GM12872 (cell line): ENCODE data around the gene RPL22L1.

Experiments used
- TF ChIP-seq, protein P1 (sequence below): IDR thresholded peaks from 3 replicates; pipeline ENCODE4 v1.5.1; 2011; ENCODE audit warnings: low read depth, mild to moderate bottlenecking, low read length, moderate library complexity; ENCODE audit not compliant: insufficient read depth

RPL22L1 gene

GRCh38 chr3:170893895-170894294, 23.9 kb upstream of the RPL22L1 start:
- TF ChIP-seq, protein P1, sequence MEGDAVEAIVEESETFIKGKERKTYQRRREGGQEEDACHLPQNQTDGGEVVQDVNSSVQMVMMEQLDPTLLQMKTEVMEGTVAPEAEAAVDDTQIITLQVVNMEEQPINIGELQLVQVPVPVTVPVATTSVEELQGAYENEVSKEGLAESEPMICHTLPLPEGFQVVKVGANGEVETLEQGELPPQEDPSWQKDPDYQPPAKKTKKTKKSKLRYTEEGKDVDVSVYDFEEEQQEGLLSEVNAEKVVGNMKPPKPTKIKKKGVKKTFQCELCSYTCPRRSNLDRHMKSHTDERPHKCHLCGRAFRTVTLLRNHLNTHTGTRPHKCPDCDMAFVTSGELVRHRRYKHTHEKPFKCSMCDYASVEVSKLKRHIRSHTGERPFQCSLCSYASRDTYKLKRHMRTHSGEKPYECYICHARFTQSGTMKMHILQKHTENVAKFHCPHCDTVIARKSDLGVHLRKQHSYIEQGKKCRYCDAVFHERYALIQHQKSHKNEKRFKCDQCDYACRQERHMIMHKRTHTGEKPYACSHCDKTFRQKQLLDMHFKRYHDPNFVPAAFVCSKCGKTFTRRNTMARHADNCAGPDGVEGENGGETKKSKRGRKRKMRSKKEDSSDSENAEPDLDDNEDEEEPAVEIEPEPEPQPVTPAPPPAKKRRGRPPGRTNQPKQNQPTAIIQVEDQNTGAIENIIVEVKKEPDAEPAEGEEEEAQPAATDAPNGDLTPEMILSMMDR: no peak

DNA sequence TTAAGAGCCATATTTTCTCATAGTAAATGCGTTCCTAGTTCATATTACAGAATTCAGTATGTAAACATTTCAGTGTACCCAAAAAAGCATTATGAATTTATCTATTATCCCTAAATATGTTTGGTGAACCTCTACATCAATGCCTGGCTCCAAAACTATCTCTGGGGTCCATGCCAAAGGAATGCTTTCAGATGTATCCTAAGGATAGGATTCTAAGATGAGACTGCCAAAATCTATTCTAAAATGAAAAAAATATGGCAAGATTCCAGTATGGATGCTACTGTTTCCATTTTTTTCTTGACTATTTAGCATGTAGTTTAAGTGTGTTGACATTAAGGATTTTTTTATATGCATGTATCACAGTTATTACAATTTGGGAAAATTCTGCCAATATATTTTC, 19.6 kb upstream of the RPL22L1 start:
- TF ChIP-seq, protein P1: no peak

DNA sequence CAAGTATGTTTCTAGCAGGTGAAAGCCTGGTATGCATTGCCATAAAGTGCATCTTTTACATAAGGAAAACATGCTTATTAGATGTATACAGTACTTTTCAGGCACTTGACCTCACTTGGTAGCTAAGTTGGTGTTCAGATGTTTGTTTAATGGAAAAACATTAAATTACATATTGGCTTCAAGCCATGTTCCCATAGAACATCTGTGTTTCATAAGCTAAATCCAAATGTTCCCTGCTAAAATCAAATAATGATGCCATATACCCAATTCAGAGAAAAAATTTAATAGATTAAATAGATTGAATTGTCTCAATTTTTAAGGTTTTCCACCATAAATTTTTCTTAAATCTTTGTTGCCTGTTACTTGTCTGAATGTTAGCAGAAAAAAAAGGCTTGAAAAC, 19.1 kb upstream of the RPL22L1 start:
- TF ChIP-seq, protein P1: no peak

DNA sequence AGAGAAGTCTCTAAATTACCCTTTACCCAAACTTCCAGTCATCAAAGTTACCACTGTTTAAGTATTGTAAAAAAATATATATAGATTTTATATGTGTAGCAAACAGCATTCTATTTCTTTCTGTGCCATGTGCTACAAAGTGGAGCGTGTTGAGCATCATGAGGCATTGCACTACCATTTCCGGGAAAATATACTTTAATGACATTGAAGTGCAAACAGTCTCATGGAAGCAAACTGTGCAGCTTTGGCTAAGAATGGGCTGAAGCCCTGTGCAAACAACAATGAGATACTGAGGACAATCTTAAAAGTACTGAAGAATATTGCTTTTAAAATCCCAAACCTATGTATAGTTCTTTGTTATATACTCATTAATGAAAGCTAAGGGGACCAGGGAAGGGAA, 6.5 kb upstream of the RPL22L1 start:
- TF ChIP-seq, protein P1: no peak

DNA sequence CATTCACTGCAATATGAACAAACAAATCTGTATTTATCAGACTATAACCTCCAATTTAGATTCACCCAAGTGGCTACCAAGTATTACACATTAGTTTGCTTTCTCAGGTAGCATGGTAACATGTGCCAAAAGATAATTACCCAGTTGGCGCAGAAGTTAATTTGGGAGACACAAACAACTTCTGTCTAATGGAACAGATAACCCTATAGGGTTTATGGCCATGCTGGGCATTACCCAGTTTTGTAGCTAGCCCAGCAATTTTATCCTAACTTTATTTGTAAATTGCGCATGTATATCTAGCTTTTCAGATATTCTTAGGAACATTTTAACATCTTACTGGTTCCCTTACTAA, 780 bp downstream of the RPL22L1 start:
- TF ChIP-seq, protein P1: no peak

DNA sequence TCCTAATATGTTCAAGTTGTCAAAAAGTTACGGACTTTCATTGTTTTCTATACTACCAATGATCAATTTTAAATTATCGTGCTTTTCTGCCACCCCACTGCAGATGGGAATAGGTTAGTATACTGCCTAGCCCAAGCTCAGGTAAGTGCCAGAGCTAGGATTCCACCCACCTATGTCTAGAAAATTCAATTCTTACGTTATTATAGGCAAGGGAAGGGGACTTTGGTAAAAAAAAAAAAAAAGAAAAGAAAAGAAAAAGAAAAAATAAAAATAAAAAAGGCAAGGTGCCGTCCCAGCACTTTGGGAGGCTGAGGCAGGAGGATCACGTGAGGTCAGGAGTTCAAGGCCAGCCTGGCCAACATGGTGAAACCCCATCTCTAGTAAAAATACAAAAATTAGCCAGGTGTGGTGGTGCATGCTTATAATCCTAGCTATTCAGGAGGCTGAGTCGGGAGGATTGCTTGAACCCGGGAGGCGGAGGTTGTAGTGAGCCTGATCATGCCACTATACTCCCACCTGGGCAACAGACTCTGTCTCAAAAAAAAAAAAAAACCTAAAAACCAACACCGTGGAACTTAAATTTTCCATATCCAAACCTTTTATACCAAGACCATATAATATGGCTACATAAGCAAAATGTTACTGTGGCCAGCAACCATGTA, 1.3 kb downstream of the RPL22L1 start:
- TF ChIP-seq, protein P1: no peak

GRCh38 chr3:170867143-170867937, 2.7 kb downstream of the RPL22L1 start:
- TF ChIP-seq, protein P1: no peak
